NOMO-1 treated with dmso at 0.1 percent for 144 hours (cell line): ENCODE measurements around the gene AIF1L.
"Not testable (repeated sequence)": the region's sequence is repeated elsewhere in the genome, so short reads cannot be mapped to it uniquely, and the experiment has no call there.

ENCODE experiments used
- DNase-seq: peaks from one replicate; lab custom pipeline; 2025; ENCODE audit not compliant: unreplicated experiment; lab: John Stamatoyannopoulos, UW

Gene AIF1L

DNA sequence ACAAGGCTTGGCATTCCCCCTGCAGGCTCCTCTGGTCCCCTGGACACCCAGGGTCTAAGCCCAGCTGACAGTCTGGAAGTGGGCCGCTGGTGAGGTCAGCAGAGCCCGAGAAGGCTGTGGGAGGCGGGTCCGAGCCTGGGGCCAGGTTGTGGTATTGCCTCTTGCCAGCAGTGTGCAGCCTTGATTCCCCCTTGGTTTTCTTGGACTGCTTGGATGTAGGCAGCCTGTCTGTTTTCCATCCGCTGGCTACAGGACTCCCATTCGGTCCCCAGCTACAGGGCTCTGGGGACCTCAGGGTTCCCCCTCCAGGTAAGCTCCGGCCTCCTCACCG, 1.6 kb downstream of the AIF1L start:
- no peak for DNase-seq

DNA sequence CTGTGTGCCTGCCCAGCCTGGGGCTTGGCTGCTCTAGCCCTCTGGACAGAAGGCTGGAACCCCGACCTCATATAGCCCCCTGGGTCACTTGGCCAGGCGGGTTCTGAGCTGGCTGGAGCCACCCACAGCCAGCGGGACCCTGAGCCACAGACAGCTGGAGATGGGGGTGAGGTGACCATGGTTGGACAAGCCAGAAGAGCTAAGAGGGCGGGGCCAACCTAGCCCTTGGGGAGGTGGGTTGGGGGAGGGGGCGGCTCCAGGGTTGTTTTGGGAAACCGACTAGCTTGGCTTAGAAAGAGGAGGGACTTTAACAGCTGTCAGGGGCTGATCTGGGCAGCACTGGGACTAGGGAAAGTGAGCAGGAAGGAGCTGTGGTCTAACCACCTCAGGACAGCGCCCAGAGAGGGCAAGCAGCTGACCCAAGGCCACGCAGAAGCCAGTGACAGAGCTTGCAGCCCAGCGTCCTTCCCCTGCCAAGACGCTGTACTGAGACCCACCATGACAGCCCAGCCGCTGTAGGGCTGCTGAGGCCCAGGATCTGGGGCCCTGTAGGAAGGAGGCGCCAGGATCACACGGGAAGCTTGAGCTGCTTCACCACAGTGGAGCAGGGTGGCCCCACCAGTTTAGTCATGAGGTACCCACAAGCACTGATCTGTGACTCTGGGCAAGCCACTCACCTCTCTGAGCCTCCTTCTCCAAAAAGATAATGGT, 2.2 kb downstream of the AIF1L start:
- DNase-seq: no peak

DNA sequence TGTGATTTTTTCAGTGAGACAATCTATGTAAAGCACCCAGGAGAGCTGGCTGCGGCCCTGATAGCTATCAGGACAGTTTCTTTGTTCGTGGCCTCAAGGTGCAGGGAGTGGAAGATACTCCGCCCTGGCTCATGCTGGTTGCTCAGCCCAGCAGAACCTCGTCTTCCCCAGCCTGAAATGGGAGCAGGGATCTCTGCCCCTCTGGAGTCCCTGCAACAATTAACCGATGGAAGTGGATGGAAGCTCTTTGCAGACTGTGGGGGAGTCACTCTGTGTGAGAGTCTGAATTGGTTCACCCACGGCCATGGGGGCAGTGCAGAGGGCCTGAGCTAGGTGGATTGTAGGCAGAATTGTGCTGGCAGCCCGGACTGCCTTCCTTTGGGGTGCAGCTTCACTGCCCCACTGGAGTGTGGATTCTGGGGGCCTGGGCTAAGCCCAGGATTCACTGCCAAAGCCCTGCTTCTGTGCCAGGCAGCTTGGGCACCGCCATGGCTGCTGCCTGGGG, 2.8 kb downstream of the AIF1L start:
- DNase-seq: no peak

DNA sequence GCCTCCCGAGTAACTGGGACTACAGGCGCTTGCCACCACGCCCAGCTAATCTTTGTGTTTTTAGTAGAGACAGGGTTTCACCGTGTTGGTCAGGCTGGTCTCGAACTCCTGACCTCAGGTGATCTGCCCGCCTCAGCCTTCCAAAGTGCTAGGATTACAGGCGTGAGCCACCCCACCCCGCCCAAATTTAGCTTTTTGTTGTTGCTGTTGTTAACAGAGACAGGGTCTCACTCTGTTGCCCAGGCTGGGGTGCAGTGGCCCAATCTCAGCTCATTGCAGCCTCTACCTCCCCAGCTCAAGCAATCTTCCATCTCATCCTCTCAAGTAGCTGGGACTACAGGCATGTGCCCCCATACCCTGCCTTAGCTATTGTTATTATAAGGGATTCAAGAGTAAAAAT, 3.5 kb downstream of the AIF1L start:
- DNase-seq: not testable (repeated sequence)

DNA sequence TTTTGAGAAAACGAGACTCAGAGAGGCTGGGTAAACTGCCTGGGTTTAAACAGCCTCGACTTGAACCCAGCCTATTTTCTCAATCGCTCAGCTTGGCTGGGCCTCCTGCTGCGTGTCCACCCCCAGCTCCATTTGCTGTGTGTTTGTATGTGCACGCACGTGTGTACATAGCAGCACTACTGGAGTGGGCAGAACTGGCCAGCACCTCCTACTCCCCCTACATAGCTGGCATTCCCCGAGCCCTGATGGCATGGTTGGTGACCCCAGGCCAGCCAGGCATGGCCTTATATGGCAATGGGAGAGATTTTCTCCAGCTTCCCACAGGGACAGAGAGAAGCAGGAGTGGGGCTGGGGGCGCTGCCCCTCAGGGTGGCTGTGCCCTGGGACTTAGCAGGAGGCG, 4.1 kb downstream of the AIF1L start:
- DNase-seq: no peak

DNA sequence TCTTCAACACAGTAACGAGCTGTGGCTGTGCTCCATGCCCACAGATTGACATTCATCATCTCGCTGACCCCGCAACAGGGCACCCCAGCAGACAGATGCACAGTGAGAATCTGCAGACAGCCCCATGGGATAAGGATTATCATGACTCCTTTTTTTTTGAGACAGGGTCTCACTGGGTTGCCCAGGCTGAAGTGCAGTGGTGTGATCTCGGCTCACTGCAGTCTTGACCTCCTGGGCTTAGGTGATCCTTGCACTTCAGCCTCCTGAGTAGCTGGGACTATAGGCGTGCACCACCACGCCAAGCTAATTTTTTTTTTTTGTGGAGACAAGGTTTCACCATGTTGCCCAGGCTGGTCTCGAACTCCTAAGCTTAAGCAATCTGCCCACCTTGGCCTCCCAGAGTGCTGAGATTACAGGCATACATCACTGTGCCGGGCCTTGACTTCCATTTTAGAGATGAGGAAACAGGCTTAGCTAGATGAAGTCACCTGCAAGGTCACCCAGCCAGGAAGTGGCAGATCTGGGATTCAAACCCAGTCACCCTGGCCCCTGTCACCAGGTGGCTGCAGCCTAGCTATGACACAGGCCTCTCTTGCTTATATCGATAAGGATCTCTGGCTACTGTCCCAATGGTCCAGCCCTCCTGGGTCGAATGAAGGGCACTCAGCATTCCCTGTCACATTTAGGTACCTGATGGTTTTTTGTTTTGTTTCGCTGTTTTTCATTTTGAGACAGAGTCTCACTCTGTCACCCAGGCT, 5.1 kb downstream of the AIF1L start:
- DNase-seq: no peak

DNA sequence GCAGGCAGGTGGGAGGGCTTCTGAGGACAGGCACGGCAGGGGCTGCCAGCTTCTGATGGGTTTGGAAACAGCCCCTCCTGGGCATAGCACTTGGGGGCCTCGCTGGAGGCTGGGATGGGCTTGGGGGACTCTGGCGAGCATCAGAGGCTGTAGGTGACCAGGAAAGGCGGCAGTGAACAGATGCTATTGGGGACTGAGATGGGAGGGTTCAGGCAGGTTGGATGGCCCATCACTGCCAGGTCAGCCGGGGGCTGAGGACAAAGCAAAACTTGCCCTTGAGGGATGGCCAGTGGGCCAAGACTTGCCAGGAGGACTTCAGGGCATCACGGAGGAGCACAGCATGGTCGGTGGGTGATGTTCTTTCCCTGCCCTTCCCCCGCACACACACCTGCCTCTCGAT, 6.7 kb downstream of the AIF1L start:
- no peak for DNase-seq

DNA sequence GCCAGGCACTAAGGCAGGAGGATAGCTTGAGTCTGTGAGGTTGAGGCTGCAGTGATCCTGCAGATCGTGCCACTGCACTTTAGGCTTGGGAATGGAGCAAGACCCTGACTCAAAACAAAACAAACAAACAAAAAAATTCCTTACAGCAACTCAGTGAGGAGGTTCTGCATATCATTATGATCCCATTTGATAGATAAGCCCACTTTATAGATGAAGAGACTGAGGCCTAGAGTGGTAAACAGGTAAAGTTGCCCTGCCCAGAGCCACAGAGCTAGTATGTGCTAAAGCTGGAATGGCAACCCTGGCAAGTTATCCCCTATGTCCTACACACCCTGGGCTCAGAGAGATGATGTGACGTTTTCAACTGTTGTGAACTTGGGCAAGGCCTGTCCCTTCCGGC, 7.2 kb downstream of the AIF1L start:
- DNase-seq: no peak

DNA sequence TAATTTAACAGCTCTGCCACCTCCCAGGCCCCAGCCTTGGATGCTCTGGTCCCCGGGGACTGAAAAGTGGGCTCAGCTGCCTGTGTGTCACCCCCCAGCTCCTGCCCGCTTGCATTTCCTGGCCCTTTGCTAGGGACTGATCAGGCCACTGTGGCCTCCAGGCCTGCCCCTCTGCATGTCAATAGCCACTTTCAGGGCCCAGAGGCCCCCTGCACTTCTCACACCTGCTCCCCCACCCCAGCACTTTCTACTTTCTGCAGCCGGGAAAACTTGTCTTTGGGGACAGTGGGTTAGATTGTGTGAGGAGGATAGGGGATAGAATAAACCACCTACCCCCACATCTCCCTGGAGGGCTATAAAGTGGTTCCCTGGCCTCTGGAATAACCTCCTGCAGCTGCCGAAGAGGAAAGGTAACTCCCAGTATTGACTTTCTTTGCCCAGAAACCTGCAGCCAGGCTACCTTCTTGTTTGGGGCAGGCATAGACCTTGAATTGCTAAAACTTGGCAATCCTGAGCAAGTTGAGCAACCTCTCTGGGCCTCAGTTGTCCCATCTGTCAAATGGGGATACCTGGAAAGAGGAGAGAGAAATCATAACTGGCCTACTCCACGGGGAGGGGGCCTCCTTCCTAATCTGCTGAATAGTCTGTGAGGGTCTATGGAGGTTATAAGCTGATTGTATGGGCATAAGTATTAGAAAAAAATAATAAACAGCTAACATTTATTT, 7.8 kb downstream of the AIF1L start:
- no peak for DNase-seq

DNA sequence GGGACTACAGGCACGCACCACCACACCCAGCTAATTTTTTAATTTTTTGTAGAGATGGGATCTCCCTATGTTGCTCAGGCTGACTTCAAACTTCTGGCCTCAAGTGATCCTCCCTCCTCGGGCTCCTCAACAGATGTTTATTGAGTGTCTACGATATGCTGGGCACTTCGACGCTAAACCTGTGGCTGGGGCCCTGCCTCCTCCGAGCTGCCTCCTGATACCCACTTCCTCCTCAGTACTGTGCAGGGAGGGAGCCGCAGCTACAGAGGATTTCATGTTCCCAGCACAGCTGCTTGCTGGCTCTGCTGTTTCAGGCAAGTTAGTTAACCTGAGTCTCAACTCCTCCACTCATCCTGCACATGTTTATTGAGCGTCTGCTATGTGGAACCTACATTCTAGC, 9.6 kb downstream of the AIF1L start:
- DNase-seq: no peak

DNA sequence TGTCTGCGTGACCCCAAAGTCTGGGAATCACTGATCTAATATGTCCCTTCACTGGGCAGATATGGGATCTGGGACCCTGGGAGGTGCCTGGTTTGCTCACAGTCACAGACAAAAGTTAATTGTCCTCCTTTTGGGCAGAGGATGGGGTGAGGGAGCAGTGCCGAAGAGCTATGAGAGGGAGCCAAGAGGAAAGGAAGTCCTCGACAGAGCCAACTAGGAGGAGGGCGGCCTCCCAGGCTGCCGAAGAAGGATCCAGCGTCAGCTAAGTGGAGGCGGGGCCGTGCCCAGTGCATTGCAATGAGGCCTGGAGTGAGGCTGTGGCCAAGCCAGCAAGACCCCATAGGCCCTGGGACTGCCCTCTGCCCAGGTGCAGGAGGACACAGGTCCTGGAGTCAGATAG, 11.4 kb downstream of the AIF1L start:
- no peak for DNase-seq

DNA sequence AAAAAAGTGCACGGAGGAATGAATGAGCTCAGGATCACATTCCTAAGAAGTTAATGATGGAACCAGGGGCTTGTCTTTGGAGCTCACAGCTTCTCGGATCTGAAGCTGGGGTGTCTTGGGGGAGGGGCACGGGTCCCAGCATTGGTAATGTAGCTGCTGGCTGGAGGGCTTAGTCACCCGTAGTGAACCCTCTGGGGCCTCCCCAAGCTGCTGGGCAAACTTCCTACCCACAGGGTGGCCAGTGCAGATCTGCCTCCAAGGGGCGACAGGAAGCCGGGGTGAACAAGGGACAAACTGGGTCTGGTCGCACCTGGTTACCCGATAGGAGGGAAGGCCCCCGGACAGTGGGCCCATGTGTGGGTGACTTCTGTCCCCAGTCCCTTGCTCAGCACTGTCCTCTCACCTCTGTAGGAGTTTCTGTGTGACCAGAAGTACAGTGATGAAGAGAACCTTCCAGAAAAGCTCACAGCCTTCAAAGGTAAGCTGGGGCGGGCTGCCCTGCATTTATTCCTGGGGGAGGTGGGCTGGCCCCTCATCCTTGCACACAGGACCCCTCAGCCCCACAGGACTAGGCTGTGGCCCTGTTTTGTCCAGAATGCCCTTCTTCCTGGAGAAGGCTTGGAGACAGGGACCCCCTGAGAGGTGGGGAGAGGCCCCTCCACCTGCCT, 15.0 kb downstream of the AIF1L start:
- no peak for DNase-seq

DNA sequence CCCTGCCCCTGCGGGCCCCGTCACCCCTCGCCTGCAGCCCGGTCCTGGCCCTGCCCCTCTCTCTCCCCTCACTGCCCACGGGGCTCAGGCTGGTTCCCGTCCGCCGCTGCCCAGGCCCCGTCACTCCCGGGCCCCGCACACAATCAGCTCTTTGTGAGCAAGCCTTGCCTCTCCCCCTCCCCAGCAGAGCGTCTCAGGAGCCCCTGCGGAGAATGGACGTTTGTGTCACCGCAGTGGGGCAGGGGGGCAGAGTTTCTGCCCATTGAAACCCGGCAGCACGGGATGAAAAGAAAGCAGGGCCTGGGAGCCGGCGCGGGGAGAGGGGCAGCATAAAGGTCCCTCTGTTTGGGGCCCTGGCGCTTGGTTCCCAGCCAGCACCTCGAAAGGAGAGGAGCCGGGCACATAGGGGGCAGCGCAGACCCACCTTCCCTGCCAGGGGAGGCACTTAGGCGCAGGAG, 15.6 kb downstream of the AIF1L start:
- DNase-seq: no peak

DNA sequence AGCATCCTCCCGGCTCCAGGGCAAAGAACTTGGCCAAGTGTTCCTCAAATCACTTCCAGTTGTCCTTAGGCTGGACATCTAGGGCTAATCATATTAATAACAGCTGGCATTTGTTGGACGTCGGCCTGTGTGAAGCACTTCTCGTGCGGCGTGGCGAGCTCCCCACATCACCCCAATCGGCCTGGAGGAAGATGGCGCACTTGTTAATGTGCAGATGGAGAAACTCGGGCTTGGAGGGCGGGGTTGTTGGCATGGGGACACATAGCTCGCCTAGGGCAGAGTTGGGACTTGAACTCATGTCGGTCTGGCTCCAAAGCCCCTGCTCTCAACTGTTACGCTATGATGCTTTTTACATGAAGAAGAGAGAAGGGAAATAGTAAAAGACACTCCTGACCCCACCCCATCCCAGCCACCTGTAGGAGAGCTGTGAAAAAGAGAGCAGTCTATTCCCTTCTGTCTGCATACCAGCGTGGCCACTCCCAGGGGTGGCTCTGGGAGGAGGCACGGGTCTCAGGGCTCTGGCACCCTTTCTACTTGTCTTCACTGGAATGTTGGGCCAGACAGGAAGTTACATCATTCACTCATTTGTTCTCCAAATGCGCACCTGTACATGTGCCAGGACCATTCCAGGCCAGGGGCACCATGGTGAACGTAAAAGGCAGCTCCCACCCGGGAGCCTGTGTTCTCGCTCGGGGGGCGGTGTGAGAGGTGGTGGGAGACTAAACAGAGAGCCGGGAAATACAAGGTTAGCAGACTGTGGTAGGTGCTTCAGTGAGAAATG, 16.2 kb downstream of the AIF1L start:
- no peak for DNase-seq

DNA sequence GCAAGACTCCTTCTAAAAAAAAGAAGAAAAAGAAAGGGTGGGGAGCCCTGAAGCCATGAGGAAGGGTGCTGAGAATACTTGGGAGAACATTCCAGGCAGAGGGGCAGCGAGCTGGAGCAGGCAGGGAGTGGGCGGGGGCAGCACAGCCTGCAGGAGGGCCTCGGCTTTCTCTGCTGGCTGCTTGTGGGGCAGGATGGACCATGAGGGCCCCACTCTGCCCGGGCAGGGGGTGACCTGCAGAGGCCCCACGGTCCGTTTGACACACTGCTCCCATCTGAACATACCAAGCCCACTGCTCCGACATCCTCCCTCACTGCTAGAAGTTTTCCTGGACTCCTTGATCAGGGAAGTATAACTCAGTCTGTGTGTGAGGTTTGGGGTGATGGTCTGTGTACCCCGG, 17.3 kb downstream of the AIF1L start:
- DNase-seq: no peak

DNA sequence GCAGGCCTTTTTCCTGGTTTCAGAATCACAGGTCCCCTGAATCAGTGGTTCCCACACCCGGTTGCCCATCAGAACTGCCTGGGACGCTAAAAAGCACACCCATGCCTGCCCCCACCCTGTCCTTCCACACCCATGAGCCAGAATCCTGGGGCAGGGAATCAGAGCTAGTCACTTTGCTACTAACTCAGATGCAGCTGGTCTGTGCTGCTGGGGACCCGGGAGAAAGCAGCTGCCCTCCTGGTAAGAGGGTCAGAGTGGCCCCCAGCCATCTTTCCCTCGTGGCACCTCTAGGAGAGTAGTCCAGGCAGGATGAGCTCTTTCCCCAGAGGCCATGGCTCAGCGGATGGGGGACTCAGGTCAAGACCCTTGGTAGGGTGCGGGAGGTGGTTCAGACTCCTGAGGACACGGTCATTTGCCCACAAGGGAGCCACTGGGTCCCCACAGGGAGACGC, 17.8 kb downstream of the AIF1L start:
- DNase-seq: no peak

DNA sequence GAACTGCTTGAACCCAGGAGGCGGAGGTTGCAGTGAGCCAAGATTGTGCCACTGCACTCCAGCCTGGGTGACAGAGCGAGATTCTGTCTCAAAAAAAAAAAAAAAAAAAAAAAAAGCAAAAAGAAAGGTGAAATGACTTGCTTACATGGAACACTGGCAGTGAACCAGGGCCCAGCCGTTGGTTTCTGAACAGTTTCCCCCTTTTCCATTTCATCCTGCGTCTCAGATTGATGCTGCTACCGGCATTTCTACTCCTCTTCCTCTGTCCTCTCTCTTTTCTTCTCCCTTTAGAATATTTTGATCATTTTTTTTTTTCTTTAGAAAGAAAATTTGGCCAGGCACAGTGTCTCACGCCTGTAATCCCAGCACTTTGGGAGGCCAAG, 19.0 kb downstream of the AIF1L start:
- DNase-seq: not testable (repeated sequence)

DNA sequence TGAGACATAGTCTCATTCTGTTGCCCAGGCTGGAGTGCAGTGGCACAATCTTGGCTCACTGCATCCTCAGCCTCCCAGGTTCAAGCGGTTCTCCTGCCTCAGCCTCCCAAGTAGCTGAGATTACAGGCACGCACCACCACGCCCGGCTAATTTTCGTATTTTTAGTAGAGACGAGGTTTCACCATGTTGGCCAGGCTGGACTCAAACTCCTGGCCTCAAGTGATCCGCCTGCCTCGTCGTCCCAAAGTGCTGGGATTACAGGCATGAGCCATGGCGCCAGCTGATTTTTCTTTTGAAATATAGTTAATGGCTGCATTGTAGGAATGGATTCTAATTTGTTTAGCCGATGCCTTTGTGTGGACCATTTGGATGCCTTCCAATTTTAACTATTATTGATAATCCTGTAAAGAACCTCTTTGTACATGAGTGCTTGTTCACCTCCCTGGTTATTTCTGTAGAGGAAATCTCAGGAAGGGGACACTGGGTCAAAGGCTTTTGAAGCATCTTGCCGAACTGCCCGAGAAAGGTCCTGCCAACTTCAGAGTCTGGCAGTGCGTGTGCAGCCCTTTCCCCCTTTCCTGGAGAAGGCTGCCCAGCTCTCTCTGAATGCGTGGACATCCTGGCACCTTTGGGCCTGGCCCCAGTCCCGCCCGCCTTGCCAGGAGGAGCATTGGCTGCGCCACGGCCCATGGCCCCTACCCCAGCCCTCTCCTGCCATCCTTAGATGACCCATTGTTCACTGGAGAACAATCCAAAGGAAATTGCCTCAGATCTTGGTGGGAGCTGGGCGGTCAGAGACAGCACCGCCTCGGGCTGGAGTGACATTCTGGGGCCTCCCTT, 20.2 kb downstream of the AIF1L start:
- no peak for DNase-seq

DNA sequence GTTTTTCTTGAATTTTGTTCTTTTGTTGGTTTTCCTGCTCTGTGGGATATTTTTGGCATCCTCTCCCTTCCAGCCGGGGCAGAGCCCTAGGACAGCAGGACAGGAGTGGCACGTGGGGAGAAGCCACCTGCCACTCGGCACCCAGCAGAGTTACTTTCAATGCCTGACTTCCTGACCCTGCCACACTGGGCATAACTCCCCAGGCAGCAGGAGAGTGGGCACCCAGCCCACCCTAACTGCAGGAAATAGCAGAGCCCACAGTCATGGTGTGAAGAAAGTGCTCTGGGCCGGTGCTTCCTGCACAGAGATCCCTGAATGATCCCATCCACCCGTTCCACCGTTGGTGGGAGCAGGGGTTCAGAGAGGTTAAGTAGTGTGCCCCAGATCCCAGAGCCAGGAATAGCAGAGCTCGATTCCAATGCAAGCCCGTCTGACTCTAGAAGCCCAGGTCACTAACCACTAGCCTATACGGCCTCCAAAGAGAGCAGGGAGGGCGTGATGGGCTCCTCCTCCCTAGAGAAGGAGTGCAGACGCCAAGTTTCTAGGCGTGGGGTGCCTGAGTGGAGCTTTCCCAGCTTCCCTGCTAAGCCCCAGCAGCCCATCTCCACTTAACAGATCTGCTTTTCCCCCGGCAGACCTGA, 20.9 kb downstream of the AIF1L start:
- no peak for DNase-seq
